Mucosa of stomach (tissue), 1 donor: Measurements from ENCODE around the gene ALPI.
"Not testable (repeated sequence)": the region's sequence is repeated elsewhere in the genome, so short reads cannot be mapped to it uniquely, and the experiment has no call there.

Experiments
- H3K27me3 ChIP-seq: one replicate; pipeline ENCODE4 v1.7.0; 2013; ENCODE audit warnings: mild to moderate bottlenecking, low read length; ENCODE audit not compliant: control insufficient read depth, insufficient read depth
- H3K36me3 ChIP-seq: one replicate; pipeline ENCODE4 v1.7.0; 2013; ENCODE audit warnings: low read length; ENCODE audit not compliant: control insufficient read depth, insufficient read depth
- H3K4me1 ChIP-seq: one replicate; pipeline ENCODE4 v1.7.0; 2013; ENCODE audit warnings: mild to moderate bottlenecking, low read length; ENCODE audit not compliant: control insufficient read depth, insufficient read depth
- H3K4me3 ChIP-seq: one replicate; pipeline ENCODE4 v1.7.0; 2013; ENCODE audit warnings: low read length
- H3K9ac ChIP-seq: one replicate; pipeline ENCODE4 v1.7.0; 2013; ENCODE audit warnings: mild to moderate bottlenecking, low read length, moderate library complexity
- H3K9me3 ChIP-seq: one replicate; pipeline ENCODE4 v1.7.0; 2013; ENCODE audit warnings: mild to moderate bottlenecking, low read length, moderate library complexity; ENCODE audit not compliant: control insufficient read depth
- donor health status: Pancreatic carcinoma.

ALPI gene

DNA sequence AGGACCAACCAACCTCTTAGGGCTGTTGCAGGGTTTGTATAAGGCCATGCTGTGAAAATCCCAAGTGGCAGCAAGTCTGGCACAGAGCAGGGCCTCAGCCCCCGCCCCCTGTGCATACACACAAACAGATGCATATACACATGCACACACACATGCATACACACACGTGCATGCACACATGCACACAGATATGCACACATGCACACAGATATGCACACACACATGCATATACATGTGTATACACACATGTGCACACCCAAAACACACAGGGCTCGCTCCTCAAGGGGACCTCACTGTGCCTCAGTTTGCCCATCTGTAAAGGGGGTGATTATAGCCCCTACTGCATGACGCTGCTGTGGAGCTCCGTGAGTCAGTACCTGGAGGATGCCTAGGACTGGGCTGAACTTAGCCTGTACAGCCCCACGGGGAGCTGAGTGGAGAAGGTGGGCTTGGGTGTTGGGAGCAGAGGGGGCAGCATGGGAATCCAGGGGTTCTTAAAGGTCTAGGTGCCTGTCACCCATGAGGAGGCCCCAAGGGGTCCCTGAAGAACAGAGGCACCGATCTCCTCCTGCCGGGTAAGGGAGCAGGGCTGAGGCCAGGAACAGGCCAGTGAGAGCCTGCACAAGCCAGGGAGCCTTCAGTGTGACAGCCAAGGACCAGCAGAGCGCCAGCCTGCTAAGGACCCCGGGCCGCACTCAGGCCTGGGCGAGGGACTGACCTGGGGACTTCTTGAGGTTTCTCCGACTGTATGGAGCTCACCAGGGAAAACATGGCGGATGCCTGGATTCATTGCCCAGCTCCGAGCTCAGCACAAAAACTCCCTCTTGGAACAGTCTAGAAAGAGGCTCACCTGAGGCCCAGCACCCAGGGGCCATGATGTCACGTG is 24.0 kb upstream of the ALPI start:
- no peaks in the 10 kb centered on the region for H3K36me3 ChIP-seq
- no peak overlapping the region for H3K9ac ChIP-seq
- no peaks in the 10 kb centered on the region for H3K27me3 ChIP-seq
- H3K4me1 ChIP-seq, result no peaks in the 10 kb centered on the region
- H3K9me3 ChIP-seq, result no peaks in the 10 kb centered on the region
- no peak overlapping the region for H3K4me3 ChIP-seq

DNA sequence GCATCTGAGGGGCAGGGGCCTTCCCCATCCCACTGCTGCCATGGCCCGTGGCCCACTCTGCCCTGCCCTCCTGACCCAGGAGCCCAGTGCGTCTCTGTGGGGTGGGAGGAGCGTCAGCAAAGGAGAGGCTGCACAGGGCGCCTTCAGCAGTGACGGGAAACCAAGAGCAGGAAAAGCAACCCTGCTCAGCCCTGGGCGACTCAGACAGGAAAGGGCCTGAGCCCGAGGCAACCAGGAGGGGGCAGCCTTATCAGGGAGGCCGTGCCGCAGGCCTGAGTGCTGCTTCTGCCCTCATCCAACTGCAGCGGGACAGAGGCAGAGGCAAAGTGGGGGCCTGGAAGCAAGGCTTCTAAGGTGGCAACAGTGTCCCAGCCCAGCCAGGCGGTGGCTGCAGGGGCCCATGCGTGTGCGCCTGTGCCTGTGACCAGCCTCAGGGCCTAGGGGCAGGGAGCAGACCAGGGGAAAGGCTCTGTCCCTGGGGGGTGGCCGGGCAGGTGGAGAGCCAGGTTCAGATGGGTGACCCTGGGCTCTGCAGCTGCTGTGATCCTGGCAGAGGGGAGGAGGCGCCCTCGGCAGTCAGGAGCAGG is 23.3 kb upstream of the ALPI start:
- Histone ChIP-seq H3K36me3 (no peaks in the 10 kb centered on the region), H3K27me3 (no peaks in the 10 kb centered on the region), H3K9ac (no peak overlapping the region), H3K4me3 (no peak overlapping the region), H3K4me1 (no peaks in the 10 kb centered on the region), H3K9me3 (no peaks in the 10 kb centered on the region)

DNA sequence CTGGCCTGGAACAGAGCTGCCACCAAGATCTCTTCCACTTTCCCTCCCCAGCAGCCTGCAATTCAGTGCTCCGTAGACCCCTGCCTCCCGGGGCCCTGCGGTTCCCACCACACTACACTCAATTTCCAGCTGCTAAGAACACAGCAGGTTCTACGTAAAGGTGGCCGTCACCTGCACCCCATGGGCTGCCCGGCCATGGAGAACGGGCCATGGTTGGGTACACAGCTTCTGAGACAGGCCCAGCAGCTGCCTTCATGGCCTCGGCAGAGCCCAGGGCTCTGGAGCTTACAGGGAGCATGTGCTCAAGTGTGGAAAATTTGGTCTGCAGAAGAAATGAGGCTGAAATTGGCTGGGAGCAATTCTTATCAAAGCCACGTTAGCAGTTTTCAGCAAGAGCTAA is 22.3 kb upstream of the ALPI start:
- H3K4me1 ChIP-seq, H3K9me3 ChIP-seq, H3K9ac ChIP-seq, H3K36me3 ChIP-seq, H3K4me3 ChIP-seq, H3K27me3 ChIP-seq: not testable (repeated sequence)

DNA sequence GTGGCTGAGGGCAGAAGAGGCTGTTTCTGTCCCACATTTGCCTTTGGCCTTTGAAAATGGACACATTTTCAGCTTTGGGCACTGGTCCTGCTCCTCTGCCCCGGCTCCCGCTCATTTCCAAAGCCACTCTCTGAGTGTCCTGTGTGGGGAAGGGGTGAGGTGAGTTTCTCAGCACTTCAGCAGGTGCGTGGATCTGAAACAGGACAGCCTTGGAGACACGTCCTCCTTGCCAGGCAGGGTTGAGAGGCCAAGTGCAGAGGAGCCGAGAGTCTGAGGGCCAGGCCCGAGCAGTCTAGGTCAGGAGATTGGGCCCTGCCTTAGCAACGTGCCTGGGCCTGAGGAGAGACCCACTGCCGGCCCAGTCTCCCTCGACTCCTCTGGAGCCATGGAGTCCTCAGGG is 21.9 kb upstream of the ALPI start:
- Histone ChIP-seq H3K9ac (no peak overlapping the region), H3K9me3 (no peaks in the 10 kb centered on the region), H3K27me3 (no peaks in the 10 kb centered on the region), H3K4me1 (no peaks in the 10 kb centered on the region), H3K36me3 (no peaks in the 10 kb centered on the region), H3K4me3 (no peak overlapping the region)

DNA sequence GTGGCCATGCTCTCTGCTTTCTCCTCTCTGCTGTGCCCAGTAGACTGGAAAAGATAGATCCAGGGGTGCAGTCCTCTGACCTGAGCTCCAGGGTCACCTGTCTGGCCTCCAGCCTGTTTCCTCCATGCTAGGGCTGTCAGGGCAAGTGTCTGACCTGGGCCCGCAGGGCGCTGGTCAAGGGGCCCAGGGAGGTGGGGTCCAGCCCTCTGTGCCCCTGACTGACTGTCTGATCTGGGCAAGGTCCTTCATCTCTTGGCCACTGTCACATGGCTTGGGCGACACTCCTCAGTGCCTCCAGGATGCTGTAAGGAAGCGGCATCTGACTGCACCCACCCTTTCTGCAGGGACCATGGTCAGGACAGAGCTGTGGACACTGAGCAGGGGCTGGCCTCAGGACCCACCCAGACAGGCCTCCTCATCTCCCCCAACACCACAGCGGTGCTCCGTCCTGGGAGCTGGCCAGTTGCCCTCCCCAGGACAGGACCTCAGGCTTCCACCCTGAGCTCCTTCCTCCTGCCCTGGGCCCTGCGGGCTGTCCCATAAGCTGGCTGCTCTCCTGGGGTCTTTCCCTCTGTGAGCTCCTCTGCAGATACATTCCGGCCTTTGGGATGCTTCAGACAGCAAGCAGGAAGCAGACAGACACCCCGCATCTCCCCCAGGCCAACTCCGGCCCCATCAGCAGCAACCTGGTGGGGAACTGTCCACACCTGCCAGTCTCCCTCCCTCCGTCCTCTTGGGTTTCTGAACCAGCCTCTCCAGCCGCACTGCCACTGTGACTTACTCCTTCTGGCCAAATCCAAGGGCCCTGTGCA is 21.2 kb upstream of the ALPI start:
- Histone ChIP-seq H3K9ac (no peak overlapping the region), H3K9me3 (no peaks in the 10 kb centered on the region), H3K36me3 (no peaks in the 10 kb centered on the region), H3K4me3 (no peak overlapping the region), H3K27me3 (peaks cover 1% of the 10 kb centered on the region), H3K4me1 (no peaks in the 10 kb centered on the region)

DNA sequence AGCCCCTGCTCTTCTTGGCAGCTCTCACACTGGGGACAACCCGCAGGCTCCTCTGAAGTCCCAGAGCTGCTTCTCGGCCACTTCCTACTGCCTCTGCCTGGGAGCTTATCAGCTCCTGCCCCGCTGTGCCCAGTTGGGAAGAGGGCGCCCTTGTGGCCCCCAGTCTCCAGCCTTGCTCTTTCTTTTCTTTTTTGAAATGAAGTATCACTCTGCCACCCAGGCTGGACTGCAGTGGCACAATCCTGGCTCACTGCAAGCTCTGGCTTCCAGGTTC is 20.6 kb upstream of the ALPI start:
- Histone ChIP-seq H3K36me3 (no peaks in the 10 kb centered on the region), H3K4me1 (no peaks in the 10 kb centered on the region), H3K9ac (no peak overlapping the region), H3K4me3 (no peak overlapping the region), H3K27me3 (peaks cover 3% of the 10 kb centered on the region), H3K9me3 (no peaks in the 10 kb centered on the region)

DNA sequence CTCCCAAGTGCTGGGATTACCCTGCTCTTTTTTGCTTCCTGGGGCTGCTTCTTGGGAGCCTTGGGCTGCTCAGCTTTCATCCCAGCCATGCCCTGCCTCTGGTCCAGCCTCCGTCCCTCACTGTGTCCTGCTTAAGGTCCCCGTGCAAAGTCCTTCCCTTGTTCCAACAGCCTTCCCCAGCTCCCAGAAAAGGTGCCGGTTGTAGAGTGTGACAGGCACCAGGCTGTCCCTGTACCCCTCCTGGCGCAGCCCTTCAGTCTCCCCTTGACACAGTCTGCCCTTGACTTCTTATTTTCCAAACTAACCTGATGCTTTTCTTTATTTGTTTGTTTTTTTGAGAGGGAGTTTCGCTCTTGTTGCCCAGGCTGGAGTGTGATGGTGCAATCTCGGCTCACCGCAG is 20.1 kb upstream of the ALPI start:
- peaks cover 3% of the 10 kb centered on the region for H3K27me3 ChIP-seq
- no peak overlapping the region for H3K4me3 ChIP-seq
- no peaks in the 10 kb centered on the region for H3K36me3 ChIP-seq
- H3K9me3 ChIP-seq, result no peaks in the 10 kb centered on the region
- H3K4me1 ChIP-seq, result no peaks in the 10 kb centered on the region
- H3K9ac ChIP-seq, result no peak overlapping the region

DNA sequence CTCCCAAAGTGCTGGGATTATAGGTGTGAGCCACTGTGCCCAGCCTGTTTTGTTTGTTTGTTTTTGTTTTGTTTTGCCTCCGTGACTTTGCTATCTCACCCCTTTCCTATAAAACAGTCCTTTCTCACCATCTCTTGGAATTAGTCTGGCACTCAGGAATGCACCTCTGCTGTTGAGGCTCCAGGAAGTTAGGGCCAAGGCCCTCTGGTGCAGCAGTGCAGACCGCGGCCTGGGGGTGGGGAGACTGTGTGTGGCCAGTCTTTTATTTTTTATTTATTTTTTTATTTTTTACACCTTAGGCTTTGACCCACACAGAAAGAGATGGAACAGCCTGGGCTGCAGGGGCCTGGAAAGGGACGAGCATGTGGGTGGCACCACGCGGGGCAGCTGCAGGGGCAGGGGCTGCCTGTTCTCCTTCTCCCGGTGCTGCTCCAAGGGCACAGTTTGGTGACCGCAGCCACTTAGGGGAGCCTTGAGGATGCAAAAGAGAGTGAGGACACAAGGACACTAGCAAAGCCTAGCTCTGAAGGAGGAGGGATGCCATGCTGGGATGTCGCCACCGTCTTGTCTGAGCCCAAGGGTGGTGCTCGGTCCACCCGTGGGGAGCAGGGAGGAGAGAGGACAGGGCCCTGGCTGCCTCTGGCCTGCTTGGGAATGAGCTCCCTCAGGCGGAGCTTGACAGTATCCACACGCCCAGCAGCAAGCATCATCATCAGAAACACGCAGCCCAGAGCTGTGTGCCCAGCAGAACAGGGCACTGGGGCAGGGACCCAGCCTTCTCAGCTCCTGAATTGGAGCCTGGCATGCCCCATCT is 19.4 kb upstream of the ALPI start:
- Histone ChIP-seq H3K27me3 (peaks cover 3% of the 10 kb centered on the region), H3K4me1 (no peaks in the 10 kb centered on the region), H3K36me3 (no peaks in the 10 kb centered on the region), H3K9me3 (no peaks in the 10 kb centered on the region), H3K9ac (no peak overlapping the region), H3K4me3 (no peak overlapping the region)

DNA sequence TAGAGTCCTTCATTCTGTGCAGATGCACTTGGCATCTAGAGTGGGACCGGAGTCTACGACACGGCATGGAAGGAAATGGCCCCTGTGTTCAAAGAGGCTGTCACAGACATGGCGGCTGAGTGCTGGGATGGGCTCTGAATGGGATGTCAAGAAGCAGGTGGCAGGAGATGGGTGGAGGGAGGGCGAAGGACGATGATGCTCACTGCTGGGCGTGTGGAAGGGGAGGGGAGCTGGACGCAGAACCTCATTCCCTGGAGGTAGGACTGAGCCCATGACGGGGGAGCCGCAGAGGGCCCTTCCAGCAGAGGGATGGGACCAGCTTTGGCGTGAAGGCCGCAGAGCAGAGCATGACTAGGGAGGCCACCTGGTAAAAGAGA is 18.8 kb upstream of the ALPI start:
- Histone ChIP-seq H3K4me3 (no peak overlapping the region), H3K9me3 (no peaks in the 10 kb centered on the region), H3K4me1 (no peaks in the 10 kb centered on the region), H3K27me3 (peaks cover 3% of the 10 kb centered on the region), H3K36me3 (no peaks in the 10 kb centered on the region), H3K9ac (no peak overlapping the region)

DNA sequence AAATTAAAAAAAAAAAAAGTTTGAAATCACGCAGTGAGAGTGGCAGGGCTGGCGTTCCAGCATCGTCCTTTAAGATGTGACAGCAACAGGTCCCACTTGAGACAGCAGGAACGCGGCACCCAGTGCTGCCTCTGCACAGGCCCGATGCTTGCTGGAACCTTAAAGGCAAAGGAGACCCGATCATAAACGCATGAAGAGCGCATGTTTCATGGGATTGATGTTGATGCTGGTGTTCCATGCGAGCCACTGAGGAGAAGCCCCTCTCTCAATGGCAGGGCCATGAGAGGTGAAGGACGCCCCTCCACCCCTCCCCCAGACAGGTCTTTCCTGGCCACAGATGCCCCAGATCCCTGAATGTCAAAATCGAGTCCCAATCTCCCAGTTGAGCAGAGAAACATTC is 17.9 kb upstream of the ALPI start:
- Histone ChIP-seq H3K9me3 (no peaks in the 10 kb centered on the region), H3K4me3 (no peak overlapping the region), H3K27me3 (peaks cover 3% of the 10 kb centered on the region), H3K36me3 (no peaks in the 10 kb centered on the region), H3K4me1 (no peaks in the 10 kb centered on the region), H3K9ac (no peak overlapping the region)

DNA sequence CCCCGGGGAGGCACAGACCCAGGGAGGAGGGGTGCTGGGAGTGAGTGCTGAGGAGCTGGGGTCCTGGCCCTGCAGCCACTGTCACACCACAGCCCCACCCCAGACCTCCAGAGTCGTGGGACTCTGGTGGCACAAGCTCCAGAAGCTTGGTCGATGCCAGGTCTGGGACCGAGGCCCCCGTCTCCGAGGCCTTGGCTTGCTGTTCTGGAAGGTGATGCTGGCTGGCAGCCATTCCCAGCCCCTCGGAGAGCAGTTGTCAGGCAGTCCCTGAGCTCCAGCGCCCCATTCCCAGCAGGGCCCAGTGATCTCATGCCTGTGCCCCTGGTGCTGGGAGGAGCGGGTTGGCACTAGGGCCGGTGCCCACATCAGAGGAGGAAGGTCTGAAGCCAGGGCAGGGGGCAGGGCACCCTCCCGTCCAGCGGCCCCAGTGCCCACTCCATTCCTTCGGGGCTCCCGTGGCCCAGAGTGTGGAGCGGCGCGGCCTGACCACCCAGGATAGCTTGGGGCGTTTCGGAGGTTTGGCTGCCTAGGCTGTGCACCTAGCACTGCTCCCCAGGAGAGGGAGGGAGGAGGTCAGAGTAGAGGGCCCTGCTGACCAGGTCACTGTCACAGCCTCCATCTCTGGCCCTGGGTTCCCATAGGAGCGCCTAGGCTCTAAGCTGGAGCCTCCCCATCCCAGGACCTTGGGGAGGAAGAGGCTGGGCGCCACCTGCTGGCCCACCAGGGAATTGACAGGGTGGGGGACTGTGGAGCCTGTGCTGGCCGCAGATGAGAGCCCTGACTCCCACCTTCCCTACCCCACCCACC is 16.8 kb upstream of the ALPI start:
- no peak overlapping the region for H3K4me3 ChIP-seq

More for the DNA sequence above, 16.8 kb upstream of the ALPI start:
- no peaks in the 10 kb centered on the region for H3K36me3 ChIP-seq
- peaks cover 3% of the 10 kb centered on the region for H3K27me3 ChIP-seq
- no peak overlapping the region for H3K9ac ChIP-seq
- H3K9me3 ChIP-seq, result no peaks in the 10 kb centered on the region
- H3K4me1 ChIP-seq, result no peaks in the 10 kb centered on the region
